Stimulated activated CD8-positive, alpha-beta memory T cell treated with anti-CD3 and anti-CD28 coated beads, Interleukin-2, amount 100 ng/mL, for 48 hours (primary cell): Measurements from ENCODE around the gene HSPA12A.

Experiments used
- DNase-seq, 2 donors: peaks; one replicate each; pipeline ENCODE4 v3.0.0-alpha.2; 2020; ENCODE audit warnings: low read depth in 2 of 2

HSPA12A gene

DNA sequence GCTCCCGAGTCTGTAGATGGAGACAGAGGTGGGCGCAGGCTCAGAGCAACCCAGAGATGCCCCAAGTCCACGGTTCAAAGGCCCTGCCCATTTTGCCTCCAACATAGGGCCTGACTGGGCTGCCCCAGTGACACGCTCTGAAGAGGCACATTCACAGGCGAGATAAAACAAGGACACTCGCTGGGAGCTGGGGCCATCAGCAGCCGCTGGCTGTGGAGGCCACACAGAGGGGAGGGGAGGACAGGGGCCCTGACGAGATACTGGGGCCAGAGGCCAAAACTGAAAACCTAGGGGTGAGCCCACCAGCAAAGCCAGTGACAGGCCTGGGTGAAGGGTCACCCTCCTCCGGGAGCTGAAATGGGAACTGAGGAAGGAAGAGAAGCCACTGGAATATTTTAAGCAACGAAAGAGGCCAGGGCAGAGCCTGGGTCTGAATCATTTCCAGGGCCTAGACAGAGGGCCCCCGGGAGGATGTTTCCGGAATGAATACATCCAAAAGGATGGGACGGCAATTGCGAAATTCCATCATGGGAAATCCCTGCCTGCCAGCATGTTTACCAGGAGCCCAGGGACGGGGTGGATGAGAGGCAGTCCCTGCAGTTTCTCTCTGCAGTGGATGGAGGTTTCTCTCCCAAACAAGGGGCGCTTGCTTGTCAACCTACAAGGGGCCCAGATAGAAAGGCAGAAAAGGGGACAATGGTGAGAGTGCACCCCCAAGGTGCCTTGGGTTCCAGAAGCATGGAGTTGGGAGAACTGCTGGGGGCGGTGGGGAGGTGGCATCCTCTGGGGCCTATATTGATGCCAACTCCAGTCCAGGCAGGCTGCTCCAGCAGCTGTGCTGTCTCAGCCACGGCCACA is 29.0 kb upstream of the HSPA12A start:
- DNase-seq, result no peak

DNA sequence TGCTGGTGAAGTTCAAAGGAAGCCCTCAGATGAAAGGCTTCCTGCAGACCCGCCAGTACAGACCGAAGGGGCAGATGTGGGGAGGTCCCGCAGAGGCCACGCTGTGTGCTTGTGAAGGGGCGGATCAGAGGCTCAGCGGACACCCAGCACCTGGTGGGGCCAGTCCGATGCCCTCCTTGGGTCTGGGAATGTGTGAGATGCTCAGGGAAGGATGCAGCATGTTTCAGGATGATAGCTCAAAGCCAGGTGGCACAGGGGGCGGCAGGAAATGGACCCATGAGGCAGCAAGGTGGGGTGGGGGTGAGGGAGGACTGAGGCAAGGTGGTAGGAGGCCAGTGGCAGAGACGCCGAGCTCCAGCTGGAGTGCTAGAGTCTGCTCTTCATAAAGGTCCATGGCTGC is 27.9 kb upstream of the HSPA12A start:
- DNase-seq, result no peak

GRCh38 chr10:116769791-116770190 is 27.4 kb upstream of the HSPA12A start:
- DNase-seq, result no peak

DNA sequence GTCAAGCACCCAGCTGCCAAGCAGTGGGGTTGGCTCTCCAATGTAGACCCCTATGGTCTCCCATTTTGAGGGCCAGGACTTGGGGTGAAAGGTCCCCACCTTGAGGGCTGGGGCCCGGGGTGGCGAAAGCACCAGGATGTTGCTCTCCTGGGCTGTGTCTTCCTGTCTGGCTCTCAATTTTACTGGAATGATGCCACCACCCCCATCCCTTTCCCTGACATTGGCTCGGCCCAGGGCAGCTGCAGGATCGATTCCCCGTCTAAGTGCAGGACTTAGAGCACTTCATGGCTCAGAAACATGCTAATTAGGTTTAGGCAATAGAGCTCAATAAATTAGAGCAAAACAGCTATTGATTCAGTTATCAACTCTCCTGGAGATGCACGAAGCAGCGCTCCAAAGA is 27.0 kb upstream of the HSPA12A start:
- DNase-seq, result no peak

GRCh38 chr10:116768786-116769185 is 26.4 kb upstream of the HSPA12A start:
- DNase-seq, result no peak

- no peak for DNase-seq
Measured at GRCh38 chr10:116766837-116767634, 24.7 kb upstream of the HSPA12A start.

DNA sequence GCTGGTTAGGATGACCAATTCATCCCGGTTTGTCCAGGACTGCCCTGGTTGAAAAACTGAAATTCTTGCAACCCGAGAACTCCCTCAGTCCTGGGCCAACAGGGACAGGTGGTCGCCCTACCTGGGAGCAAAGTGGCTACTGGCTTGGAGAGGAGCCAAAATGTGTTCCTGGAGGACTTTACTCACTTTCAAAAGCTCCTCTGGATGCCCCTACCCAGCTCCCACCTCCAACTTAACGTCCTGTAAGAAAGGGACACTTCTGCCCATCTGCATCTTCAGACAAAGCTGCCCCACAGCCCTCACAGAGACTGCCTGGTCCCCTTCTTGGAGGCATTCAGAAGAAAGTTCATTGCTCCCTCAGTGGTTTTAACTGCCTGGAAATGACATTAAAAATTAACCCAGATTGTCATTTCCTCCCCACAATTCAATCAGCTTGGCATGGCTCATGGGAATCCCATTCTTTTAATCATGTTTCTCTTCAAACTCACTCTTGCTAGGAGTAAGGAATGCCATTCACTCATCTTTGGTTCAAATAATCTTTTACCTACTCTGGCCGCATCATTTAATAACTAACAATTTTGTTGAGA is 24.0 kb upstream of the HSPA12A start:
- no peak for DNase-seq

- DNase-seq, result peak in 1 of 2 donors; percentile 31
Measured at GRCh38 chr10:116765648-116766081, 23.3 kb upstream of the HSPA12A start.

GRCh38 chr10:116764979-116765378 is 22.6 kb upstream of the HSPA12A start:
- DNase-seq, result no peak

DNA sequence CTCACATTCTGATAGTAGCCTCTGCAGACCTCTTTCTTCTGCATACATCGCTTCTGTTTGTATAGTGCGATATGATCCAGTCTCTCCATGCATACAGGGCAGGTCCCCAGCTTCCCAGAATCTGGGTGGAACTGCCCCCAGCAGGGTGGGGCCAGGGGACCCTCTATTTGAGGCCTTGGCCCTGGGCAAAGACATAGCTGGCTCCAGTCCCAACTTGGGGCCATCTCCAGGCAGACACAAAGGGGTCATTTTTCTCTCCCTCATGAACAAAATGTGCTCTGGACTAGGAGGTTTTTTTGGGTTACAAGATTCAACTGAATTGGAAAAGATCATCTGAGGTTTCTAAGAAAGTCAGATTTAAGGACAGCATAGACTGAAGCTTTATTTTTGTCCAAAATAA is 21.1 kb upstream of the HSPA12A start:
- no peak for DNase-seq

DNA sequence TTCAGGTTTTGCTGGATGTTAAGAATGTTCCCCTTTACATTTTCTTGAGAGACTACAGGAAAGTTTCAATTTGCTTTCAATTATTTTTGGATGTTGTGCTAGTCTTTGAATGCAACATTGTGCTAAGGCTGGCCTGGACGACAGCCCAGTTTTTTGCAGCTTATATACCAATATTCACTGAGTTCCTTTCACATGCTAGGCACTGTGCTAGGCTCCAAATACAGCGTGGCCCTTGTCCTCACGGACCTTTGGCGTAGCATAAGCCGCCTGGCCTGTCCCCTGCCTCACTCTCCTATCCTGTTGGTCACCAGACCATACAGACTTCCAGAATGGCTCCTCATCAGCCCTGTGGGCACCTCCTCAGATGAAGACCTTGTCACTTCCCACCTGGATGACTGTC is 19.5 kb upstream of the HSPA12A start:
- DNase-seq, result no peak

DNA sequence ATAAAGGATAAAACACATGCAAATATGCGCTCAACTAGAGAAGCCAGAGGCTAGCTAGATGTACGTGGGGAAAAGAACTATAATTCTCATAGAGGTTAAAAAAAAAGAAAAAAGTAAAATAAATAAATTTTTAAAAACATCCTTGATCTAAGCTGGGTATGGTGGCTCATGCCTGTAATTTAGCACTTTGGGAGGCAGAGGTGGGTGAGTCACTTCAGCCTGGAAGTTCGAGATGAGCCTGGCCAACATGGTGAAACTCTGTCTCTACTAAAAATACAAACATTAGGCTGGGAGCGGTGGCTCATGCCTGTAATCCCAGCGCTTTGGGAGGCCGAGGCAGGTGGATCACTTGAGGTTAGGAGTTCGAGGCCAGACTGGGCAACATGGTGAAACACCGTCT is 18.6 kb upstream of the HSPA12A start:
- DNase-seq, result no peak

DNA sequence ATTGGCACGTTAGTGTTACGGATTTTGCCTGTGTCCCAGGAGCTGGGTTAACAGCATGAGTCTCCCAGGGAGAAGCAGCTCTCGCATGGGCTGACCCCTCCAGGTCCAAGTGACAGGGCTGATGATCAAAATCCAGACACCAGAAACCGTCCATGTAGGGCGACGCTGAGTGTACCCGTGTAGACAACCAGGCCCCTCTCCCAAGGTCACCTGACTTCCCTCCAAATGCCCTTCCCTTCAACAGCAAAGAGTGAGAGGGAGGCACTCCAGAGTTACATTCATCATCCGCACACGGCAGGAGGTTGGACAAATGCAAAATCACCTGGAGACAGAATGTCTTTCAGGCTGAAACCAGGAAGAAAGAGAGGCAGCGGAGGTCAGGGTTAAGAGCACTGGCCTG is 14.9 kb upstream of the HSPA12A start:
- DNase-seq, result no peak

- DNase-seq, result no peak
Measured at GRCh38 chr10:116756277-116756676, 13.9 kb upstream of the HSPA12A start.

GRCh38 chr10:116753759-116754158 is 11.4 kb upstream of the HSPA12A start:
- DNase-seq, result no peak

DNA sequence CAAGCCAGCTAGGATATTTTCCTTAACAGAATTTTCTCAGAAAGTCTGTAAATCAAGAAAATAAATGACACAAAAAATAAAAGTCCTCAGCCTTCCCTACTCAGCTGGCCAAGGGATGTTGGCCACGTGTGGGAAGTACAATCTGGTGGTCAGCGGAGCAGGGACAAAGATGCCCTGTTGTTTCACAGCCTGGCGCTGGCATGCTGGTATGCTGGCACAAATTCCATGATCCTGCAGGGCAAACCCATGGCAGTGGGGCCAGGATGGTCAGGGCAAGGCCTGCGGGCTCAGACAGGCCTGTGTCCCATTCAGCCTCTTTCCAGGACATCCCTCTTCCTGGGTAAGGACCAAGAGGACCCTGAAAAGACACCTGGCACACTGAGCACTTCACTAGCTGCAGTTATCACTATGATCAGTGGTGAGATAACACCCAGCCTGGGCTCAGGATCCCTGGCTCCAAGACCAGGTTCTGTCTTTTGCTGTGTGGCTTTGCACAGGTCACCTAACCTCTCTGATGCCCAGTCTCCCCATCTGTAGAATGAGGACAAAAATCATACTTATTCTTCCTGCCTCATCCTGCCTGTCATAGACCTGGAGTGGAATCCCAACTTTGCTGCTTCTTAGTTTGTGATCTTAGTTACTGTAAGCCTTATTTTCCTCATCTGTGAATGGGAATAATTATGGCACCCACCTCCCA is 10.8 kb upstream of the HSPA12A start:
- no peak for DNase-seq

DNA sequence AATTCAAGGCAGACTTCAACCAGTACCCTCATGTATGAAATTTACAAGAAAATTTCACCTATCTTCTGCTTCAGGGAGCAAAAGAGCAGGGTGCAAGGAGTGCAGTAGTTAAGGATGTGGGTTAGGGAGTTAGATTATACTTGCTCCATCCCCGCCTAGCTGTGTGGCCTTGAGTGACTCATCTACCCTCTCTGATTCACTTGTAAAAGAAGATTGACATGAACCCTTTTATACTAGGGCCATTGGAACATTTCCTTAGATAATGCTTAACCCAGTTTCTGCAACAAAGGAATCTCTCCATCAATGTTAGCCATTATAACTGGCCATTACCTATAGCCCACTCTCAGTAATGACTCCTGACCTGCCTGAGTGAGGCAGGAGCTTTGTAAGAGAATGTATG is 10.2 kb upstream of the HSPA12A start:
- no peak for DNase-seq

DNA sequence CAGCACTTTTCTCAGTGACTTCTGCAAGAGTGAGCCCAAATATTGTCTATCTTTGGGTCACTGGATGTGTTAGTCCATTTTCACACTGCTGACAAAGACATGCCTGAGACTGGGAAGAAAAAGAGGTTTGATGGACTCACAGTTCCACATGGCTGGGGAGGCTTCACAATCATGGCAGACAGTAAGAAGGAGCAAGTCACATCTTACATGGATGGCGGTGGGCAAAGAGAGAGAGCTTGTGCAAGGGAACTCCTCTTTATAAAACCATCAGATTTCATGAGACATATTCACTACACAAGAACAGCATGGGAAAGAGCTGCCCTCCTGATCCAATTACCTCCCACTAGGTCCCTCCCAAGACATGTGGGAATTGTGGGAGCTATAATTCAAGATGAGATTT is 6.1 kb upstream of the HSPA12A start:
- no peak for DNase-seq

- no peak for DNase-seq
Measured at GRCh38 chr10:116748041-116748440, 5.7 kb upstream of the HSPA12A start.

DNA sequence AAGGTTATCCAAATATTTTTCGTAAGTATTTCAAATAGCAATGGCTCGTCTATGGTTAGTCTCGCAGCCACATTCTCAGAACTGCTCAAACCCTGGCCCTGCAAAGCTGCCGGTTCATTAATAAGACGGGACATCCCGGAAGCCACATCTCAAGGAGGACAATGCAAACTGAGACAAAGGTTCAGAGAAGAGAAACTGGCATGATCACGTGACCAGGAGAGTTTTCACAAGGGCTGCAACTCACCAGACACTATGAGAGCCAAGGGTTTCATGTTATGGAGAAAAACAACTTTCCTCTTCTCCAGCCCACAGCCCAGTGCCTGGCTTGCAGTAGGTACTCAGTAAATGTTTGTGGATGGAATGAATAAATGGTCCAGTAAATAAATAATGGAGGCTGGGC is 5.0 kb upstream of the HSPA12A start:
- DNase-seq, result no peak

- no peak for DNase-seq
Measured at GRCh38 chr10:116744885-116745284, 2.5 kb upstream of the HSPA12A start.

GRCh38 chr10:116744163-116744753 is 1.9 kb upstream of the HSPA12A start:
- no peak for DNase-seq
